B cell (primary cell): ENCODE measurements around the gene UGT1A9. TPM values are rescaled to one million over a fixed set of nuclear protein-coding genes. Genes with fewer than 3 reads are reported as not detected.
"Not testable (repeated sequence)": the region's sequence is repeated elsewhere in the genome, so short reads cannot be mapped to it uniquely, and the experiment has no call there.

Source experiments
- ATAC-seq: fragments of 200-7000 bp; cut with Tn5 transposase; one replicate; pipeline ENCODE4 v1.10.0; 2021; ENCODE audit warnings: low read depth, mild to moderate bottlenecking, moderate number of reproducible peaks, moderate library complexity
- CTCF ChIA-PET: fragments of 350-600 bp; sonication (Branson Sonifier 250); formaldehyde crosslinking; loops from one replicate; lab custom pipeline; 2021; ENCODE audit warnings: antibody characterized with exemption, inconsistent platforms; lab: Charles Lee
- POLR2A ChIA-PET: fragments of 350-600 bp; sonication (Branson Sonifier 250); formaldehyde crosslinking; loops from one replicate; lab custom pipeline; 2021; ENCODE audit warnings: antibody characterized with exemption; lab: Charles Lee
- DNase-seq: peaks from one replicate; pipeline ENCODE4 v3.0.0; 2013
- H2AFZ ChIP-seq: 2 replicates; pipeline ENCODE4 v1.6.1; 2012; ENCODE audit warnings: mild to moderate bottlenecking, low read depth, low read length; ENCODE audit not compliant: insufficient read depth, poor library complexity, severe bottlenecking
- H3K27ac ChIP-seq, 2 donors: 1 replicate in 1 of 2; 2 replicates in 1 of 2; pipeline ENCODE4 v1.5.1; 2012 to 2013; ENCODE audit warnings: low read length in 2 of 2, mild to moderate bottlenecking in 2 of 2, moderate library complexity in 1 of 2
- H3K27me3 ChIP-seq, 4 experiments: fragments of 200-600 bp in 1 of 4; sonication (generic) in 1 of 4; replicated peaks in 1 of 4; 1 replicate in 2 of 4; 2 replicates in 2 of 4; pipeline versions ENCODE4 v1.6.1 to v1.7.0; 2013 to 2016; ENCODE audit warnings: low read length in 3 of 4, mild to moderate bottlenecking in 2 of 4, mixed read lengths in 1 of 4, moderate library complexity in 1 of 4; ENCODE audit not compliant: insufficient read depth in 4 of 4, control insufficient read depth in 3 of 4; ENCODE audit errors: control extremely low read depth in 1 of 4
- H3K36me3 ChIP-seq, 2 experiments: replicated peaks in 1 of 2; 1 replicate in 1 of 2; 2 replicates in 1 of 2; pipeline versions ENCODE4 v1.6.1 to v1.7.1; 2013; ENCODE audit warnings: low read length in 1 of 2; ENCODE audit not compliant: insufficient read depth in 2 of 2, control insufficient read depth in 1 of 2; ENCODE audit errors: control extremely low read depth in 1 of 2, extremely low read depth in 1 of 2
- H3K4me1 ChIP-seq, 2 donors: fragments of 200-600 bp in 1 of 2; sonication (generic) in 1 of 2; 1 replicate in 1 of 2; 2 replicates in 1 of 2; pipeline versions ENCODE4 v1.5.1 to v1.6.1; 2013 to 2017; ENCODE audit warnings: low read length in 2 of 2; ENCODE audit not compliant: control insufficient read depth in 2 of 2, insufficient read depth in 2 of 2
- H3K4me2 ChIP-seq: replicated peaks from 2 replicates; pipeline ENCODE3; 2012; ENCODE audit warnings: mild to moderate bottlenecking, low read depth, low read length; ENCODE audit not compliant: poor library complexity, severe bottlenecking
- H3K4me3 ChIP-seq, 5 experiments: fragments of 200-600 bp in 1 of 5; sonication (generic) in 1 of 5; 1 replicate in 3 of 5; 2 replicates in 2 of 5; pipeline versions ENCODE4 v1.5.1 to v1.7.0; 2011 to 2016; ENCODE audit warnings: low read length in 4 of 5, mild to moderate bottlenecking in 4 of 5, low read depth in 2 of 5, control low read depth in 1 of 5, moderate library complexity in 1 of 5; ENCODE audit not compliant: insufficient read depth in 1 of 5; ENCODE audit errors: control extremely low read depth in 1 of 5, extremely low read depth in 1 of 5
- H3K79me2 ChIP-seq: fragments of 200-600 bp; sonication (generic); one replicate; pipeline ENCODE4 v1.6.0; 2016; ENCODE audit warnings: low read length; ENCODE audit not compliant: control insufficient read depth, insufficient read depth
- H3K9ac ChIP-seq: fragments of 200-600 bp; sonication (generic); 2 replicates; pipeline ENCODE4 v1.6.1; 2017; ENCODE audit warnings: mild to moderate bottlenecking, low read length, moderate library complexity
- H3K9me3 ChIP-seq, 3 donors: one replicate each; pipeline versions ENCODE4 v1.6.1 to v1.7.1; 2013; ENCODE audit warnings: low read length in 2 of 3; ENCODE audit not compliant: control insufficient read depth in 2 of 3, insufficient read depth in 1 of 3; ENCODE audit errors: control extremely low read depth in 1 of 3
- H4K20me1 ChIP-seq: 2 replicates; pipeline ENCODE4 v1.6.0; 2012; ENCODE audit warnings: mild to moderate bottlenecking, low read length; ENCODE audit not compliant: insufficient read depth, control insufficient read depth, poor library complexity, severe bottlenecking
- H3K27ac Mint-ChIP-seq: one replicate; pipeline ENCODE4 v1.8.0; 2021; ENCODE audit warnings: mixed read lengths
- H3K27me3 Mint-ChIP-seq: one replicate; pipeline ENCODE4 v1.8.0; 2021; ENCODE audit warnings: mixed read lengths
- H3K4me1 Mint-ChIP-seq: one replicate; pipeline ENCODE4 v1.8.0; 2021; ENCODE audit warnings: mixed read lengths
- H3K4me3 Mint-ChIP-seq: one replicate; pipeline ENCODE4 v1.8.0; 2021; ENCODE audit warnings: mixed read lengths
- H3K9me3 Mint-ChIP-seq: one replicate; pipeline ENCODE4 v1.8.0; 2022; ENCODE audit warnings: mixed read lengths; ENCODE audit not compliant: insufficient read depth
- EZH2 ChIP-seq: IDR thresholded peaks from 2 replicates; pipeline ENCODE4 v1.6.1; 2012; ENCODE audit warnings: borderline replicate concordance, low read depth, mild to moderate bottlenecking, moderate library complexity, low read length; ENCODE audit not compliant: insufficient read depth, poor library complexity, severe bottlenecking
- WGBS: methylation state at CpG from one replicate; pipeline ENCODE4 v1.1.5; 2013; ENCODE audit warnings: missing lambda C conversion rate; ENCODE audit not compliant: insufficient coverage; 5-methylcytosine and 5-hydroxymethylcytosine counted together
- intact Hi-C: fragments of 100-400 bp; cut with micrococcal nuclease; formaldehyde crosslinking; loops from one replicate; pipeline ENCODE4 v1.10.0; 2022
- polyA plus RNA-seq: library from polyadenylated mRNA; depleted of rRNA; stranded (reverse); fragments of >200 nt; gene quantifications from 2 replicates; pipeline ENCODE4 v1.2.3, GENCODE V29; 2012
- total RNA-seq, 2 donors: library from RNA; stranded (reverse); fragments of 120-200 nt in 1 of 2; gene quantifications; 1 replicate in 1 of 2; 2 replicates in 1 of 2; pipeline versions ENCODE4 v1.2.3 to v1.2.4, GENCODE V29; 2013 to 2022
- TF ChIP-seq, protein P1 (sequence below): fragments of 200-600 bp; IDR thresholded peaks from one replicate; pipeline ENCODE4 v1.8.0; 2022; ENCODE audit warnings: antibody characterized with exemption, mild to moderate bottlenecking

The UGT1A9 gene
- total and polyA plus RNA-seq, 2 donors (not counting 1 experiment from before 2014, with no cell fraction given): not detected

- Histone ChIP-seq H3K4me2 (no peak within 1 kb of the TSS), H3K9ac (no peak within 1 kb of the TSS), H3K27me3 (peaks cover 0 to 5% (median 0%) of the 10 kb centered on the region in 4 experiments), H4K20me1 (no peaks in the 10 kb centered on the region), H3K4me1 (no peaks in the 10 kb centered on the region), H3K36me3 (no peaks in the 10 kb centered on the region), H2AFZ (no peak within 1 kb of the TSS), H3K79me2 (no peaks in the 10 kb centered on the region), H3K4me3 (no peak within 1 kb of the TSS), H3K9me3 (no peaks in the 10 kb centered on the region), H3K27ac (no peak within 1 kb of the TSS)
- 90% methylated on average over 8 of the region's 8 CpGs for WGBS
- Mint-ChIP-seq H3K9me3 (no peaks in the 10 kb centered on the region), H3K27ac (no peak within 1 kb of the TSS), H3K4me1 (no peaks in the 10 kb centered on the region), H3K27me3 (peaks cover 27% of the 10 kb centered on the region), H3K4me3 (no peak within 1 kb of the TSS)
- DNase-seq: no peak
- intact Hi-C loops: no loop called here
- POLR2A ChIA-PET: no interaction called here
- ATAC-seq: no peak
- CTCF ChIA-PET: no interaction called here
- TF ChIP-seq, protein P1, sequence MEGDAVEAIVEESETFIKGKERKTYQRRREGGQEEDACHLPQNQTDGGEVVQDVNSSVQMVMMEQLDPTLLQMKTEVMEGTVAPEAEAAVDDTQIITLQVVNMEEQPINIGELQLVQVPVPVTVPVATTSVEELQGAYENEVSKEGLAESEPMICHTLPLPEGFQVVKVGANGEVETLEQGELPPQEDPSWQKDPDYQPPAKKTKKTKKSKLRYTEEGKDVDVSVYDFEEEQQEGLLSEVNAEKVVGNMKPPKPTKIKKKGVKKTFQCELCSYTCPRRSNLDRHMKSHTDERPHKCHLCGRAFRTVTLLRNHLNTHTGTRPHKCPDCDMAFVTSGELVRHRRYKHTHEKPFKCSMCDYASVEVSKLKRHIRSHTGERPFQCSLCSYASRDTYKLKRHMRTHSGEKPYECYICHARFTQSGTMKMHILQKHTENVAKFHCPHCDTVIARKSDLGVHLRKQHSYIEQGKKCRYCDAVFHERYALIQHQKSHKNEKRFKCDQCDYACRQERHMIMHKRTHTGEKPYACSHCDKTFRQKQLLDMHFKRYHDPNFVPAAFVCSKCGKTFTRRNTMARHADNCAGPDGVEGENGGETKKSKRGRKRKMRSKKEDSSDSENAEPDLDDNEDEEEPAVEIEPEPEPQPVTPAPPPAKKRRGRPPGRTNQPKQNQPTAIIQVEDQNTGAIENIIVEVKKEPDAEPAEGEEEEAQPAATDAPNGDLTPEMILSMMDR: no peak
- no peak for TF ChIP-seq EZH2
These were observed 57.1 kb downstream of the UGT1A9 start, which contains the start of gene UGT1A3 for GRCh38 chr2:233728723-233729301. UGT1A3 (plus strand) TSS chr2:233729042; CDS start chr2:233729127, 85 bp downstream.

DNA sequence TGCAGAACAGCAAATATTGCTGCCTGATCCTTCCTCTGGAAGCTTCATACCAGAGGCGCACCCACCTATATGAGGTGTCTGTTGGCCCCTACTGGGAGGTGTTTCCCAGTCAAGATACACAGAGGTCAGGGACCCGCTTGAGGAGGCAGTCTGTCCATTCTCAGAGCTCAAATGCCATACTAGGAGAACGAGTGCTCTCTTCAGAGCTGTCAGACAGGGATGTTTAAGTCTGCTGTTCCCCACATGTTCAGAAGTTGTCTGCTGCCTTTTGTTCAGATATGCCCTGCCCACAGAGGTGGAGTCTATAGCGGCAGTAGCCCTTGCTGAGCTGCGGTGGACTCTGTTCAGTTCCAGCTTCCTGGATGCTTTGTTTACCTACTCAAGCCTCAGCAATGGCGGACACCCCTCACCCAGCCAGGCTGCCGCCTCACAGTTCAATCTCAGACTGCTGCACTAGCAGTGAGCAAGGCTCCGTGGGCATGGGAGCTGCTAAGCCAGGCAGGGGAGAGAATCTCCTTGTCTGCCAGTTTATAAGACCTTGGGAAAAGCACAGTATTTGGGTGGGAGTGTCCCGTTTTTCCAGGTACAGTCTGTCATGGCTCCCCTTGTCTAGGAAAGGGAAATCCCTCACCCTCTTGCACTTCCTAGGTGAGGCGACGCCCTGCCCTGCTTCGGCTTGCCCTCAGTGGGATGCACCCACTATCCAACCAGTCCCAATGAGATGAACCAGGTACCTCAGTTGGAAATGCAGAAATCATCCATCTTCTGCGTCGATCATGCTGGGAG lies 65.4 kb downstream of the UGT1A9 start:
- H3K4me1 Mint-ChIP-seq, H3K36me3 ChIP-seq, ATAC-seq, H3K9ac ChIP-seq, H3K27ac ChIP-seq, H4K20me1 ChIP-seq, H3K9me3 Mint-ChIP-seq, H3K27ac Mint-ChIP-seq, H3K27me3 ChIP-seq, intact Hi-C loops, DNase-seq, H3K4me1 ChIP-seq, H3K4me2 ChIP-seq, H3K79me2 ChIP-seq, H2AFZ ChIP-seq, H3K9me3 ChIP-seq, CTCF ChIA-PET, POLR2A ChIA-PET, H3K4me3 ChIP-seq, H3K4me3 Mint-ChIP-seq: not testable (repeated sequence)
- WGBS: 94% methylated on average over 12 of the region's 14 CpGs
- H3K27me3 Mint-ChIP-seq: peaks cover 55% of the 10 kb centered on the region
